Endothelial cell (in vitro differentiated cells): Measurements from ENCODE around the gene GRIN2A. TPM values are rescaled to one million over a fixed set of nuclear protein-coding genes. Genes with fewer than 3 reads are reported as not detected.

Source experiments
- DNase-seq: peaks from one replicate; pipeline ENCODE4 v3.0.0; 2021; ENCODE audit warnings: low spot score
- H3K27ac Mint-ChIP-seq: one replicate; pipeline ENCODE4 v1.8.0; 2021; ENCODE audit warnings: mixed read lengths, inconsistent platforms; ENCODE audit not compliant: unreplicated experiment
- H3K27me3 Mint-ChIP-seq: one replicate; pipeline ENCODE4 v1.8.0; 2021; ENCODE audit warnings: mild to moderate bottlenecking, moderate library complexity, mixed read lengths, inconsistent platforms; ENCODE audit not compliant: unreplicated experiment
- H3K36me3 Mint-ChIP-seq: one replicate; pipeline ENCODE4 v1.8.0; 2021; ENCODE audit warnings: mild to moderate bottlenecking, low read depth, mixed read lengths, inconsistent platforms; ENCODE audit not compliant: unreplicated experiment
- H3K4me1 Mint-ChIP-seq: one replicate; pipeline ENCODE4 v1.8.0; 2021; ENCODE audit warnings: mild to moderate bottlenecking, mixed read lengths, inconsistent platforms; ENCODE audit not compliant: unreplicated experiment
- H3K4me3 Mint-ChIP-seq: one replicate; pipeline ENCODE4 v1.8.0; 2021; ENCODE audit warnings: mild to moderate bottlenecking, mixed read lengths, inconsistent platforms; ENCODE audit not compliant: unreplicated experiment
- H3K9me3 Mint-ChIP-seq: one replicate; pipeline ENCODE4 v1.8.0; 2021; ENCODE audit warnings: mixed read lengths, inconsistent platforms; ENCODE audit not compliant: unreplicated experiment
- total RNA-seq: library from RNA; stranded (reverse); fragmentation: NEBNext Ultra II Directional; extraction: Animal tissue kit (Norgen Biotek cat#: 25700); gene quantifications from one replicate; pipeline ENCODE4 v1.2.1, GENCODE V29; 2021; ENCODE audit not compliant: unreplicated experiment
- TF ChIP-seq, protein P1 (sequence below): fragments of 200-600 bp; sonication (generic); IDR thresholded peaks from one replicate; pipeline ENCODE4 v1.5.0; 2021; ENCODE audit warnings: antibody characterized with exemption; ENCODE audit not compliant: unreplicated experiment

The GRIN2A gene
- total RNA-seq, 1 donor from 2014 or later = 0.03 TPM

DNA sequence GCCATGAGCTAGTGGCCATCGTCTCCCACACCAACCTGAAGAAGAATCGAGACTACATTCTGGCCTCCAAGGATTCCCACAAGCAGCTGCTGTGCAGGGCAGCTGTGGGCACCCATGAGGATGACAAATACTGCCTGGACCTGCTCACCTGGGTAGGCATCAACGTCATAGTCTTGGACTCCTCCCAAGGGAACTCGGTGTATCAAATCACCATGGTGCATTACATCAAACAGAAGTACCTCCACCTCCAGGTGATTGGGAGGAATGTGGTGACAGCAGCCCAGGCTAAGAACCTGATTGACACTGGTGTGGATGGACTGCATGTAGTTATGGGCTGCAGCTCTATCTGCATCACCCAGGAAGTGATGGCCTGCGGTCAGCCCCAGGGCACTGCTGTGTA, 70.2 kb downstream of the GRIN2A start:
- Mint-ChIP-seq H3K4me3 (no peak overlapping the region), H3K9me3 (no peaks in the 10 kb centered on the region), H3K4me1 (peaks cover 3% of the 10 kb centered on the region), H3K36me3 (no peaks in the 10 kb centered on the region), H3K27ac (no peak overlapping the region), H3K27me3 (peaks cover 1% of the 10 kb centered on the region)
- TF ChIP-seq, protein P1, sequence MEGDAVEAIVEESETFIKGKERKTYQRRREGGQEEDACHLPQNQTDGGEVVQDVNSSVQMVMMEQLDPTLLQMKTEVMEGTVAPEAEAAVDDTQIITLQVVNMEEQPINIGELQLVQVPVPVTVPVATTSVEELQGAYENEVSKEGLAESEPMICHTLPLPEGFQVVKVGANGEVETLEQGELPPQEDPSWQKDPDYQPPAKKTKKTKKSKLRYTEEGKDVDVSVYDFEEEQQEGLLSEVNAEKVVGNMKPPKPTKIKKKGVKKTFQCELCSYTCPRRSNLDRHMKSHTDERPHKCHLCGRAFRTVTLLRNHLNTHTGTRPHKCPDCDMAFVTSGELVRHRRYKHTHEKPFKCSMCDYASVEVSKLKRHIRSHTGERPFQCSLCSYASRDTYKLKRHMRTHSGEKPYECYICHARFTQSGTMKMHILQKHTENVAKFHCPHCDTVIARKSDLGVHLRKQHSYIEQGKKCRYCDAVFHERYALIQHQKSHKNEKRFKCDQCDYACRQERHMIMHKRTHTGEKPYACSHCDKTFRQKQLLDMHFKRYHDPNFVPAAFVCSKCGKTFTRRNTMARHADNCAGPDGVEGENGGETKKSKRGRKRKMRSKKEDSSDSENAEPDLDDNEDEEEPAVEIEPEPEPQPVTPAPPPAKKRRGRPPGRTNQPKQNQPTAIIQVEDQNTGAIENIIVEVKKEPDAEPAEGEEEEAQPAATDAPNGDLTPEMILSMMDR = no peak
- DNase-seq = no peak

DNA sequence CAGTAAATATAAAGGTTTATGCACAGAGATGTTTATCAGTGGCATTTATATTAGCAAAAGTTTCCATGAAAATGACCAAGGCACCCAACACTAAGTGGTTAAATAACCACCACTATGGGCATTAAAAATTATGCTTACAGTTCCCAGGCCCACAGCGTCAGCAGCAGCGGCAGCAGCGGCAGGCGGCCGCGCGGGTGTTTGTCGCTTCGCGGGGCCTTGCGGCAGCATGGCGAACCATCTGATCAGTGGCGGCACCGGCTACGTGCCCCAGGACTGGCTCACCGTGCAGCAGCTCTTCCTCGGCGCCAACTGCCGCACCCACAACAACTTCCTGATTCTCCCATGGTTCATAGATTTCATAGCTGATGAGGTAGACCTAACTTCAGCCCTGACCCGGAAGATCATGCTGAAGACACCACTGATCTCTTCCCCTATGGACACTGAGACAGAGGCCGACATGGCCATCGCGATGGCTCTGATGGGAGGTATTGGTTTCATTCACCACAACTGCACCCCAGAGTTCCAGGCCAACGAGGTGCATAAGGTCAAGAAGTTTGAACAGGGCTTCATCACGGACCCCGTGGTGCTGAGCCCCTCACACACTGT, 71.0 kb downstream of the GRIN2A start:
- no peak overlapping the region for H3K27ac Mint-ChIP-seq
- H3K36me3 Mint-ChIP-seq = no peaks in the 10 kb centered on the region
- H3K4me1 Mint-ChIP-seq = no peaks in the 10 kb centered on the region
- no peak for DNase-seq
- no peak overlapping the region for H3K4me3 Mint-ChIP-seq
- TF ChIP-seq, protein P1 = no peak
- H3K9me3 Mint-ChIP-seq = no peaks in the 10 kb centered on the region
- H3K27me3 Mint-ChIP-seq = peaks cover 1% of the 10 kb centered on the region

DNA sequence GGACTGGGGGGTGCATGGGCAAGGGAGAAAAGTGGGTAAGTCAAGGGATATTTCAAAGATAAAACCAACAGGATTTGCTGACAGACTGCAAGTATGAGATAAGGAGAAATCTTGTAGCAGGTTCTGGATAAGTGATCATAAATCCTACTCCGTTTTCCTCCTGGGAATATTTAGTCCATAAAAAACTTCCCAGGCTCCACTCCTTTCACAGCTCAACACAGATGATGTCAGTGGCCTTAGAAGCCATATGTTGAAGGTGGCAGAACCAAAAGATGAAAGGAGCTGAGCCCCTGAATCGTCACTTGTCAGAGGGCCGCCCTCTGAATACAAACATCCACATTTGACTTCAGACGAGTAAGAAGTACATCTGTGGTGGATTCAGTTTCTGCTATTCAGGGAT, 71.7 kb downstream of the GRIN2A start:
- Mint-ChIP-seq H3K9me3 (no peaks in the 10 kb centered on the region), H3K4me1 (no peaks in the 10 kb centered on the region), H3K27me3 (peaks cover 1% of the 10 kb centered on the region), H3K4me3 (no peak overlapping the region), H3K27ac (no peak overlapping the region), H3K36me3 (no peaks in the 10 kb centered on the region)
- no peak for DNase-seq
- TF ChIP-seq, protein P1 = no peak

DNA sequence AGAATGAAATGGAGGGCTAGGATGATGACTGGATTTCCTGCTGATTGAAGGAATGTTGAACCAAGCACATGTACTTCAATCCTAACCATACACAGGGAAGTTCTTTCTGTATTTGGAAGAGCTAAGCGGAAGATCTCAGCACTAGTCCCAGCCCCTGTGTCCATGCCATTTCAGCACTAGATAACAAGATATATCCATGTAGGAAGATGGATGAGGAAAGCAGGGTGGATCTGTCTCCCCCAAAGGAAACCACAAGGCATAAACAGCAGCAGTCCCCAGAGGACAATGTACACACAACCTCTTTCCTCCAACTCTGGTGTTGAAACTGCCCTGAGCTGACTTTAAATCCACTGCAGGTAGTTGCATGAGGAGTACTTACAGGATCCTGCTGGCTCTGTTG, 75.1 kb downstream of the GRIN2A start:
- TF ChIP-seq, protein P1 = no peak
- Mint-ChIP-seq H3K9me3 (no peaks in the 10 kb centered on the region), H3K36me3 (no peaks in the 10 kb centered on the region), H3K27ac (no peak overlapping the region), H3K4me1 (no peaks in the 10 kb centered on the region), H3K4me3 (no peak overlapping the region), H3K27me3 (peaks cover 1% of the 10 kb centered on the region)
- no peak for DNase-seq

DNA sequence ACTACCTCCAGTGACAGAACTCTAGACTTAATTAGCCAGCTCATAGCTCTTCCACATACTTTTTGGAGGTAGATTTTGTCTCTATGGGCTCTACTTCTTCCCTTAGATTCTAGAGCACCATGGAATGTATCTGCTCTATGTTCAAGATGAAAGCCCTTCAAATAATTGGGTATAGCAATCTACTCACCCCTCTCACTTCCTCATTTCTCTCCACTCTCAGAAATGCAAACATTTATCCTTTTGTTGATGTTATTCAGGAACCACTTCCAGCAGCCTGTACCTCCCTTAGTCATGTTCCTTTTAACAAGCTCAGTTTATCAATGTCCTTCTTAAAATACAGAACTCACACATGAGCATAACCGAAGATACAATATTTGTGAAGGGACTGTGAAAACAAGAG, 78.5 kb downstream of the GRIN2A start:
- H3K4me3 Mint-ChIP-seq = no peak overlapping the region
- no peaks in the 10 kb centered on the region for H3K4me1 Mint-ChIP-seq
- H3K27ac Mint-ChIP-seq = no peak overlapping the region
- no peaks in the 10 kb centered on the region for H3K9me3 Mint-ChIP-seq
- no peak for DNase-seq
- TF ChIP-seq, protein P1 = no peak
- H3K27me3 Mint-ChIP-seq = no peaks in the 10 kb centered on the region
- no peaks in the 10 kb centered on the region for H3K36me3 Mint-ChIP-seq
